ENCODE measurements around the gene CGGBP1.

Gene CGGBP1, protein sequence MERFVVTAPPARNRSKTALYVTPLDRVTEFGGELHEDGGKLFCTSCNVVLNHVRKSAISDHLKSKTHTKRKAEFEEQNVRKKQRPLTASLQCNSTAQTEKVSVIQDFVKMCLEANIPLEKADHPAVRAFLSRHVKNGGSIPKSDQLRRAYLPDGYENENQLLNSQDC

GRCh38 chr3:88058581-88059379, at the start of gene CGGBP1, which contains the start of gene ZNF654:
TSS of gene CGGBP1 (minus strand) at chr3:88059005. CDS start at chr3:88055976, 3,029 bp downstream.
TSS of gene ZNF654 (plus strand) at chr3:88059255. CDS start at chr3:88059320, 65 bp downstream.
- DNase-seq, result peak; percentile 99

GRCh38 chr3:88105325-88105724, 46.5 kb upstream of the CGGBP1 start:
- DNase-seq, result no peak

DNA sequence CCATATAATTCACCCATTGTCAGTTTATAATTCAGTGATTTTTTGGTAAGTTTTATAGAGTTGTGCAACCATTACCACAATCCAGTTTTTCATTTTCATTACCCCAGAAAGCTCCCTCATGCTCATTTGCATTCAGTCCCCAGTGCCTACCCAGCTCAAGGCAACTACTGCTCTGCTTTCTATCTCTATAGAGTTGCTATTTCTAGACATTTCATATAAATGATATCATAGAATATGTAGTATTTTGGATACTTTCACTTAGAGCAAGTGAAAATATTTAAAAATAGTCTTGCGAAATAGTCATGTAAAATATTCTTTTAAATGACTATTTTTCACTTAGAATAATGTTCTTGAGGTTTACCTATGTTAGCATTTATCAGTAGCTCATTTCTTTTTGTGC, 42.3 kb upstream of the CGGBP1 start:
- DNase-seq, result no peak

GRCh38 chr3:88093266-88093665, 34.5 kb upstream of the CGGBP1 start:
- no peak for DNase-seq

DNA sequence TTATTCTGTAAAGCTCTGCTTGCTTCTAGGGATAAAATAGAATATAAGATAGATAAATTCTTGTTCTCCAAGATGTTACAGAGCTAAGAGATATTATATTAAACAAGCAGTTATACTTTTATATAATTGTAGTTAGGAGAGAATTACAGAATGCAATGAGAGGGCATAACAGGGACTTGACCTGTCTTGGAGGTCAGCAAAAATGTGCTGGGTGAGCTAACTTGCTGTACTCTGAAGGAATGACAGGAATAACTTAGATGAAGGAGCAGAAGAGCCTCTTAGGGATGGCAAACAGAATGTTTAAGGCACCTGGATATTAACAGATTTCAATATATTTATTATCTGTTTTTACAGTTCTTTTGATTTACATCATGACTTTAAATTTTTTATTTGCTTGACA, 33.5 kb upstream of the CGGBP1 start:
- no peak for DNase-seq

GRCh38 chr3:88090681-88091080, 31.9 kb upstream of the CGGBP1 start:
- DNase-seq, result no peak

DNA sequence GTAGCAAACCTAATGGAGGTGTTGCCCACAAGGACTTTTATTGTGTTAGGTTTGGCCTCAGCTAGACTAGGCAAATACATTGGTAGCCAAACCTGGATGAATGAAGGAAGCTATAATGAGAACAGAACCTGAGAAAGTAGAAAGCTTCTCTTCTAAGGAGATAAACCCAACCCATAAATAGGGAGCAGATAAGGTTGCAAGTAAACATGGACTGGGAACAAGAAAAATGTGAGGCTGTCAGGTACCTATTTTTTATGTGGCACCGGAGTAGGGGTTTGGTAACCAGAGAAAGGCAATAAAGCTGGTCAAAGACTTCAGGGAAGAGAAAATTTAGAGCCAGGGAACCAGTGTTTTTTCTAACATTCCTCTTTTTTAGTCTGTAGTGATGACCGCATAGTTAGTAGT, 25.3 kb upstream of the CGGBP1 start:
- no peak for DNase-seq

DNA sequence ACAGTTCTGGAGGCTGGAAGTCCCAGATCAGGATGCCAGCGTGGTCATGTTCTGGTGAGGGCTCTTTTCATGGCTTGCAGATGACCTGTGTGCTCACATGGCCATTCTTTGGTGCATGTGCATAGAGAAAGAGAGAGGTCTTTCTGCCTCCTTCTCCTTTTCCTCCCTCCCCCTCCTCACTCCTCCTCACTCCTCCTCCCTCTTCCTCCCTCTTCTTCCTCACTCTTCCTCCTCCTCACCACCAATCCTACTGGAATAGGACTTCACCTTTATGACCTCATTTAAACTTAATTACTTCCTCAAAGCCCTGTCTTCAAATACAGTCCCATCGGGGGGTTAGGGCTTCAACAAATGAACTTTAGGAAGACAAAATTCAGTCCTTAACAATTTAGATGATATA, 24.0 kb upstream of the CGGBP1 start:
- DNase-seq, result no peak

- no peak for DNase-seq
These were observed 20.1 kb upstream of the CGGBP1 start for GRCh38 chr3:88078932-88079331.

- no peak for DNase-seq
These were observed 17.9 kb upstream of the CGGBP1 start for GRCh38 chr3:88076712-88077111.

DNA sequence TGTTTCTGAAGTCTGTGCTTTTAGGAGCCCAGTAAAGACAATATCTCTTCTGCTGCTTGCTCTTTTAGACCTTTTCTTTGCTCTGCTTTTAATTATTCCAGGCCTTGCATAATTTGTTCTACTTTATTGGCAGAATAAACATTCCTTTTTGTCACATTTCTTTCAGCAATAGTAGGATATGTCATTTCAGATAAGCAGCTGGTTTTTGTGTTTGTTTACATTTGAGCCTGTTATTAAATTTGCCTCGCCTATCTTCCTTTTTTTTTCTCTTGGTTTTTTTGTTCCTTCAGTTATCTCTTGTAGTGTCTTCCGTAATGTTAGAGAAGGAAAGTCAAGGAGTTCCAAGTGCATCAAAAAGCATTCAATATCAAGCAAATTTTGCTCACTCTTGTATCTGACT, 16.7 kb upstream of the CGGBP1 start:
- DNase-seq, result no peak

DNA sequence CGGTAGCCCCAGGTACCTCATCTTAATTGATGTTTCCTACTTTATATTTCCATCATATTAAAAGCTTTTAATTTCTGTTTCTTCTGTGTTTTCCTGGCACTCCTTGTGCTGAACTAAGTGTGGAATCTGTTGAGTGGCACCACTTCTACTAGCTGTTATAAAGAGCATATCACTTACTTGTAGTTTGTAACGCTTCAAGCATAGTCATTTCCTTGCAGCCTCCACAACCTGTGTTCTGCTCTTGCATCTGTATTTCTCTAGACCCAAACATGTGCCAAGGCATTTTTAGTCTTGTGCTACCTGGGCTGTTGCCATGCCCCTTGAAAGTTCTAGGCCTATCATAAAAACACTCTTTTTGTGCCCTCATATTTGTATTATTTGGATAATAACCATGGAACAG, 16.3 kb upstream of the CGGBP1 start:
- DNase-seq, result no peak

- no peak for DNase-seq
These were observed 2.9 kb upstream of the CGGBP1 start for GRCh38 chr3:88061746-88062145.

- no peak for DNase-seq
These were observed 770 bp upstream of the CGGBP1 start for GRCh38 chr3:88059380-88060170.

GRCh38 chr3:88058306-88058580, 562 bp downstream of the CGGBP1 start:
- no peak for DNase-seq

DNA sequence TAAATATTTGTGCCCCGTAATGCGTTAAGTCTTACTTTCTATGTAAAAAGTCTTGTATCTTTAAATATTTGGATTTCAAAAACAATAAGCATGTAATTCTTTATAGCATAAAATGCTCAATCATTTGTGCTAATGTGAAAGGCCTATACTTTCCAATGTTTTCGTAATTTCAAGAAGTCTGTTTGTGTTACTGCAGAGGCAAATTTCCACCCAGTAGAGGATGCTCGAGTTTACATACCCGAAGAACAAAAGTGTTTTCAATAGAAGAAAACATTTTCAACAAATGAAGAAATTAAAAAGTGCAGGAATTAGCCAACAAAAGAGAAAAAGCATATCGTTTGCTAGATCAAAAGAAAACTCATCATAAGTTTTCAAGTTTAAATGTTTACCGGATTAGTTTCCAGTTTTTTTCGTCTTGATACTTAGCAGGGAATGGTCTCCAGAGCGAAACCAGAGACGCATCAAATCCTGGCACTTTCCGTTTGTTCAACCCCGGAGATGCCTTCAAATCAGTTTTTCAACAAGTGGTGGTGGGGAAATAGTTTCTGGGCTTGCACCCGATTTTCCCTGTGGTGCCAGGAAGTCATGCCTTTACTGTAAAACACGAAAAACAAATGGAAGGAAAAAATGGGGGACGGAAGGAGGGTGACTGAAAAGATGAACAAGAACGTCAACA, 1.0 kb downstream of the CGGBP1 start:
- DNase-seq, result no peak

DNA sequence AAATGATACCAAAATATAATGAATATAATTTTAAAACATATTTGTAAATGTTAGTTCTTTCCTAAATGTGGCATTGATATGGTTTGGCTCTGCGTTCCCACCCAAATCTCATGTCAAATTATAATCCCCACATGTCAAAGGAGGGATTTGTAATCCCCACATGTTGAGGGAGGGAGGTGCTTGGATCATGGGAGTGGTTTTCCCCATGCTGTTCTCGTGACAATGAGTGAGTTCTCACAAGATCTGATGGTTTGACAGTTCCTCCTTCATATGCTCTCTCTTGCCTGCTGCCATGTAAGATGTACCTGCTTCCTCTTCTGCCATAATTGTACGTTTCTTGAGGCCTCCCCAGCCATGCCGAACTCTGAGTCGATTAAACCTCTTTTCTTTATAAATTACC, 12.0 kb downstream of the CGGBP1 start:
- no peak for DNase-seq

GRCh38 chr3:88044411-88044810, 14.4 kb downstream of the CGGBP1 start:
- DNase-seq, result no peak

DNA sequence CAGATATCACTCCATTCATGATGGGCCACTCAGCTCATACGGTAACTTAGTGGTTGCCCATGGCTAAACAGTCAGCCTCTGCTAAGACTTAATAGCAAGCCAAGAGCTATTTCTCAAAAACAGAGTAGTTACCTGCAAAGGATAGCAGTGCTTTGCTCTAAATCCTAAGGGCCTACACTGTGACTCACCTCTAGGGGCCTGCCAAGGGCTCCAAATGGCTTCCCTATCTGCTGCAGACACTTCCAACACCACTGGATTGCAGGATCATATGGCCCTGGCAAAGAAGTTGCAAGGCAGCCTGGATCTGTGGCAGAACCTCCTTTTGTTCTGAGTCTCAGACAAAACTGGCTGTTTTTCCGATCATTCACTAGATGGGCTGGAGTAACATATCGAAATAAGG, 17.8 kb downstream of the CGGBP1 start:
- DNase-seq, result no peak

GRCh38 chr3:88040529-88040928, 18.3 kb downstream of the CGGBP1 start:
- DNase-seq, result no peak

- DNase-seq, result peak; percentile 81
These were observed 20.2 kb downstream of the CGGBP1 start for GRCh38 chr3:88038566-88038965.

GRCh38 chr3:88036221-88036620, 22.6 kb downstream of the CGGBP1 start:
- no peak for DNase-seq

- DNase-seq, result no peak
These were observed 24.1 kb downstream of the CGGBP1 start for GRCh38 chr3:88034491-88035275.

All from kidney glomerular epithelial cell (primary cell).